C4-2B (cell line): ENCODE results near the gene HORMAD2.

Source experiments
- H3K27ac ChIP-seq: fragments of 450-650 bp; 2 replicates; pipeline ENCODE4 v1.5.1; 2017
- ZFX ChIP-seq: fragments of 450-650 bp; IDR thresholded peaks from 2 replicates; pipeline ENCODE4 v1.6.1; 2017
- TF ChIP-seq, protein P1 (sequence below): fragments of 450-650 bp; conservative IDR thresholded peaks from 2 replicates; pipeline ENCODE4 v1.5.1; 2017; ENCODE audit warnings: mild to moderate bottlenecking

The HORMAD2 gene

DNA sequence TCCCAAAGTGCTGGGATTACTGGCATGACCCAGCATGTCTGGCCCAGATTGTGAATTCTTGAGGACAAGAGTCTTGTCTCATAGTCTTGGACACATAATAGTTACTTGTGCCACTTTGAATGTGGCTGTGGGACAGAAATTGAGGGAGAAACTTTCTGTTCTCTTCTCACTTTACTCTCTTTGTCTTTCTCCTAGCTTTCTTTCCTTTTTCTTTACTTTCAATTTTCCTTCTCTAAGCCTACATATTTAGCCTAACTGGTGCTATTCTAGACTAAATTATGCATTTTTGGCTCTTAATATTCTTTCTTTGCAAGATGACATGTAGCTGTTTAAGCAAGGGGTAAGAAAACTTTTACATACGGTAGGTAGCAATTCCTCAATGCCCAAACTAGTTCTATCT is 33.2 kb downstream of the HORMAD2 start:
- no peak overlapping the region for H3K27ac ChIP-seq
- no peak for TF ChIP-seq ZFX
- TF ChIP-seq, protein P1, sequence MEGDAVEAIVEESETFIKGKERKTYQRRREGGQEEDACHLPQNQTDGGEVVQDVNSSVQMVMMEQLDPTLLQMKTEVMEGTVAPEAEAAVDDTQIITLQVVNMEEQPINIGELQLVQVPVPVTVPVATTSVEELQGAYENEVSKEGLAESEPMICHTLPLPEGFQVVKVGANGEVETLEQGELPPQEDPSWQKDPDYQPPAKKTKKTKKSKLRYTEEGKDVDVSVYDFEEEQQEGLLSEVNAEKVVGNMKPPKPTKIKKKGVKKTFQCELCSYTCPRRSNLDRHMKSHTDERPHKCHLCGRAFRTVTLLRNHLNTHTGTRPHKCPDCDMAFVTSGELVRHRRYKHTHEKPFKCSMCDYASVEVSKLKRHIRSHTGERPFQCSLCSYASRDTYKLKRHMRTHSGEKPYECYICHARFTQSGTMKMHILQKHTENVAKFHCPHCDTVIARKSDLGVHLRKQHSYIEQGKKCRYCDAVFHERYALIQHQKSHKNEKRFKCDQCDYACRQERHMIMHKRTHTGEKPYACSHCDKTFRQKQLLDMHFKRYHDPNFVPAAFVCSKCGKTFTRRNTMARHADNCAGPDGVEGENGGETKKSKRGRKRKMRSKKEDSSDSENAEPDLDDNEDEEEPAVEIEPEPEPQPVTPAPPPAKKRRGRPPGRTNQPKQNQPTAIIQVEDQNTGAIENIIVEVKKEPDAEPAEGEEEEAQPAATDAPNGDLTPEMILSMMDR = no peak

DNA sequence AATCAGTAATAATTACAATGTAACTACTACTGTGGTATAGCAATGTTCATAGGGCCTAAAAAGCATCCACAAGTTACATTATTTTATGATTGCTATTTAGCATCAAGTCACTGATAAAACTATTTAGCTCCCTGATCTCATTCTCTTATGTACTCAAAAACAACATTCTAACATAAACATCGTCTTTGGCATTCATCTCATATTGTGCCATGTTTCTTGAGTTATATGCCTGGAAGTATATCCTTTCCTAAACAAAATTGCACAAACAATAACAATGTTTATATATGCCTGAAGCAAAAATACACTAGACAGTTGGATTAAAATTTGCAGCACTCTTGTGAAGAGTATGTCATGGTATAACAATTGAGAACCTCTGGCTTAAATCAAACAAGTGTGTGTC is 34.1 kb downstream of the HORMAD2 start:
- TF ChIP-seq ZFX = no peak
- TF ChIP-seq, protein P1 = no peak
- no peak overlapping the region for H3K27ac ChIP-seq

DNA sequence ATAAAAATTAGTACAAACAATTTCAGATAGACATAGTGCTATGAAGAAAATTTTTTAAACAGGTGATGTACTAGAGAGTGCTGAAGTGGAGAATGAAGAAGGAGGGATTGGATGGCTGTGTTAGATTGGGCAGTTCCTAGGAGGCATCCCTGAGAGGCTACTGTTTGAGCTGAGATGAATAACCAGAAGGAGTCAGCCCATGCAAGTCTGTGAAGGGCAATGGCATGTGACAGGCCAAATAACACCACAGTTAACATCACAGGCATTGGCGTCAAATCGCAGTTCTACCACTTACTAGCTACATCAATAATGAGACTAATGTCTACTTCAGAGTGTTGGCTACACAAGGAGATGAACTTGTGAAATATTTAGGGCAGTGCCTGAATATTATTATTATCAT is 35.4 kb downstream of the HORMAD2 start:
- no peak overlapping the region for H3K27ac ChIP-seq
- TF ChIP-seq ZFX = no peak
- TF ChIP-seq, protein P1 = no peak

DNA sequence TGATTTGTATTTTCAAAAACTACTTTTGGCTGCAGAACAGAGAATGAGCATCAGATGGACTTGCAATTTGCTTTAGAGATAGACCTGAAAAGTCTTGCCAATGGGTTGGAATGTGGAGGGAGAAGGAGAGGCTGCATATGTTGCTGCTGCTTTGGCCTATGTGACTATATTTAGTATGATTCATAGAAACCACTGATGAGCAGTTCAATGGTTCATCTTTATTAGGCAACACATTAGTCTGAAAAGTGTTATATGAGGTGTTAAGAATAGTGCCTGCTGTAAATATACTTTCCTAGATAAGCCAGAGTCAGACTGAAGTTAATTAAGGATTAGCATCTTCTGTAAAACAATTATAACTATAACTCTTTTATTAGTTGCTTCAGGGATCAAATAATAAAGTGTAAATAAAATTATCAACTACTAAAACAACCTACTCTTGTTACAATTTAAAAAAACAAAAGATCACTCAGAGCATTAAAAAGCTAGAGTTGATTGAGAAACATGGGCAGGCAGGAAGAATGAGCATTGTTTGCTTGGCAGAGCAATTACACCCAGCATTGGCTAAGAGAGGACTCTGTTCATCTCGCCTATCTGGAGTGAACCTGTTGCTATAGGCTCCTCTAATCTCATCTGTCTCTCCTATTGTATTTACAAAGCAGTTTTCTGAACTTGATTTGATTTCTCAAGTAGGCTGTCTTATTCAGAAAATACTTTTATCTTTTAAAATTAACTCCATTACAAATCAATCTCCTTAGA is 36.3 kb downstream of the HORMAD2 start:
- no peak for TF ChIP-seq ZFX
- TF ChIP-seq, protein P1 = no peak
- no peak overlapping the region for H3K27ac ChIP-seq

DNA sequence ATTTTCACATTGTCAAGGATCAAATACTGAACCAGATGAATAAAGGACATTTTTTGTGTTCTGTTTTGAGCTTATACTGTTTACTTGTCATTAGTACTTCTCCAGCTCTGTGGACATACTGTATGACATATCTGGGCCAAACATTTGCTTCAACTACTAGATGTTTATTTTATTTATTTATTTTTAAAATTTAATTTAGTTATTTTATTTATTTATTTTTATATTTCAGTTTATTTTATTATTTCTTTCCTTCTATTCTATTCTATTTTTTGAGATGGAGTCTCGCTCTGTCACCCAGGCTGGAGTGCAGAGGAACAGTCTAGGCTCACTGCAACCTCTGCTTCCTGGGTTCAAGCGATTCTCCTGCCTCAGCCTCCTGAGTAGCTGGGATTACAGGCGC is 37.0 kb downstream of the HORMAD2 start:
- no peak overlapping the region for H3K27ac ChIP-seq
- TF ChIP-seq, protein P1 = no peak
- no peak for TF ChIP-seq ZFX

DNA sequence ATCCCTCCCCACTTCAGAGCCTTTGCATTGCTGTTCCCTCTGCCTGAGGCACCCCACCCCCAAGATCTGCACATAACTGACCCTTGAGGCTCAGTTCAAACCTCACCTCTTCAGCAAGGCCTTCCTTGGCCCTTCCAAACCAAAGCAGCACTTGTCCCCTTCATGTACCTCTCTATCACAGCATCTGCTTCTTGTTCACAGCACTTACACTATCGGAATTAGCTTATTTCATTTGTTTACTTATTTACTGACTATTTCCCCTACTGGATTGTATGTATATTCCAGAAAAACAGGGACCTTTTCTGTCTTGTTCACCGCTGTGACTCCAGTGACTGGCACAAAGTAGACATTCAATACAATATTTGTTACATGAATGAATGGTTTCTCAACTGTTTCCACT is 38.0 kb downstream of the HORMAD2 start:
- TF ChIP-seq ZFX = no peak
- TF ChIP-seq, protein P1 = no peak
- H3K27ac ChIP-seq = no peak overlapping the region

DNA sequence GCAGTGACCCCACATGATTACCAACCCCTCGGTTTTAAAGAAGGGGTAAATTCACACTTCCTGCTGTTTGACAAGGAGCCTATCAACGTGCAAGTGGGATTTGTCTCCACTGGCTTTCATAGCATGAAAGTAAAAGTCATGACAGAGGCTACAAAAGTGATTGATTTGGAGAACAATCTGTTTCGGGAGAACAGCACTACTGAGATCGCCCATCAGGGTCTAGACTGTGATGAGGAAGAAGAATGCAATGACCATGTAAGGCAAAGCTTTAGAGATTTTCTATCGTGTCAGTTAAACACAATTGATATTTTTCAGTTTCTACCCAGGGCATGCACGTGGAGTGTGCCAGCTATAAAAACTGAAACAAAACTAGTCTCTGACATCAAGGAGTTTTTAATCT is 41.7 kb downstream of the HORMAD2 start:
- TF ChIP-seq ZFX = no peak
- TF ChIP-seq, protein P1 = no peak

More for the DNA sequence above, 41.7 kb downstream of the HORMAD2 start:
- H3K27ac ChIP-seq = no peak overlapping the region
